ENCODE results near the gene CDK11B.
"Not testable (repeated sequence)": the region's sequence is repeated elsewhere in the genome, so short reads cannot be mapped to it uniquely, and the experiment has no call there.

The CDK11B gene

DNA sequence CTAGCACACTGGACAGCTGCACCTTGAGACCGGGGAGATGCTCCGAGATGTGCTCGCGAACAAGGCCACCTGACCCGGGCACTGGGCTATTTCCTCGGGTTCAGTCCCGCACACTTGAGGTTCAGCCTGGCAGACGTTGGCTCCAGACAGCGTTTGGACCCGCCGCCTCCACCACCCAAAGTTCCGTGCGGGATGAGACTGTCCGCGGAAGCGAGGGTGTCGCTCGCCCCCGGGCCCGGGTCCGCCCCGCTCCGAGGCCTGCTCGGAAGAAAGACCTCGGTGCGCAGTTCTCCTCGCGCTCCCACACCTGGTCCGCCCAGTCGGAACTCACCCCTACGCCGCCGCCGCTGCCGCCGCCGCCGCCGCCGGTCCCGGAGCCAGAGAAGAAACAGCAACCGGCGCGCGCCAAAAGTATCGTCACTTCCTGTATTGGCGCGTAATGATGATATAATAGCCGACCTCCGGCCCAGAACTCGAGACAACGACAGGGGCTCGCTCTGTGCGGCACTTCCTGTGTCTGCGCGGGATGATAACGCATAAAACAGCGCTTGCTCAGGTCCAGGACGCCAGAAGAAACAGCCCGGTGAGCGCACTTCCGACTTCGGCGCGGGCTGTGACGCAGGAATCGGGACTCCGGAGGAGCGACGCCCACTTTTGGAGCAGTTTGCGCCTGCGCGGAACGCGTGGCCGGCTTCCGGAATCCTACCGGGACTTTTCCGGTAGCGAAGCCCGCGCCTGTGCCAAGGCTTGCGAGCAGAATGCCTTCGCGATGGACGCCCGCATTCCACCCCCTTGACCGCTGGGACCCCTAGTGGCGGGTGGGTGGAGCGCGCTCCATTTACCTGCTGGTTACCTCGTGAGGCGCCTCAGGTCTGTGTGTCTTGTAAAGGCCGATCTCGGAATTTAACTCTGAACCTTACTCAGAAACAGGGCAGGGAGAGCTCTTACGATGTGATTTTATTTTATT is at the start of gene CDK11B:
TSS of gene CDK11B (minus strand) at position 422 of the 967 bp plus-strand sequence. CDS start 1,519 bp downstream, outside the sequence.
- peak; percentile 97 for DNase-seq

DNA sequence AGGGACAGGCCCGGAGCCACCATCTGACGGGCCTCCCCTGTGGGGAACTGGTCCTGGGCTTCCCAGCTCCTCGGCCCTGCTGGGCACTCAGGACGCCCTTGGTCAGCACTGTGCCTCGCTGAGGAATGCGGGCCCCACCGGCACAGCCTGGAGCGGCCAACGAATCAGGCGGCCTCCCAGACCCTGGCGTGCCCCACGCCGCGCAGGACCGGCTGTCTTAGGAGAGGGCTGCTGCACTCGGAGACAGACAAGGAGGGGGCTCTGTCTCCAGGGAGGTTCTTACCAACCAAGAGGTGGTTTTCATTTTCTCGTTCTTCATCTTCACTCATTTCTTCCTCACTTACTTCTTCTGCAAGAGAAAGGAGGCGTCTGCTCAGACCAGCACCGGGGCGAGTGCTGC is 49.1 kb upstream of the CDK11B start:
- not testable (repeated sequence) for DNase-seq

DNA sequence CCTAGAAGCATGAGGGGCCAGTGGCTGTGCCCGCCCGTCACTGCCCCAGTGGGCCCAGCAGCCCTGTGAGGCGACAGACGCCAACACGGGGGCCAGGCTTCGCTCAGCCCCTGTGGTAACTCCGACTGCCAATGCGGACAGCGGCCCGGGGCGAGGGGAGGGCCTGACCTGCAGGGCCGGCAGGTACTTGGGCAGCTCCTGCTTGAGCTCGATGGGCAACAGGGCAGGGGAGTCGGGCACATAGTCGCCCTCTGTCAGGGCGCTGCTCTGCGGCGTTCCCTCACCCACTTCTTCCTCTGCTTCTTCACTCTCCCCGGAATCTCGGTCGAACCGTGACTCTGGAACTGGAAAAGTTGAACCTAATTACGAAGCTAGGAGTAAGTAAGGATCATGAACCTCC is 48.4 kb upstream of the CDK11B start:
- DNase-seq: not testable (repeated sequence)

DNA sequence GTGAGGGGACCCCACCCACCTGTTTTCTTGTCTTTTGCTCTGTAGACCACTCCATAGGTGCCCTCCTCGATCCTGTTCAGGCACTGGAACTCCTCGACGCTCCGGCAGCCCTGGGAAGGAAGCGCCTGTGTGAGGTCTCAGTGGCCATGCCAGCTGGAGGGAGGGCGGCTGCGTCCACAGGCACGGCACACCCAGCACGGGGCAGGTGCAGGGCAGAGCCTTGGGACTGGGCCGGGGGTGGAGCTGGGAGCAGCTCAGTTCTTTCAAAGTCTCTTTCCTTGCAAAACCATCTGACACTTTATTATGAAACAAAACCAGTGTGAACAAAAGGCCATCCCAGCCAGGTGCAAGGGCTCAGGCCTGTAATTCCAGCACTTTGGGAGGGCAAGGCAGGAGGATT is 46.8 kb upstream of the CDK11B start:
- not testable (repeated sequence) for DNase-seq

DNA sequence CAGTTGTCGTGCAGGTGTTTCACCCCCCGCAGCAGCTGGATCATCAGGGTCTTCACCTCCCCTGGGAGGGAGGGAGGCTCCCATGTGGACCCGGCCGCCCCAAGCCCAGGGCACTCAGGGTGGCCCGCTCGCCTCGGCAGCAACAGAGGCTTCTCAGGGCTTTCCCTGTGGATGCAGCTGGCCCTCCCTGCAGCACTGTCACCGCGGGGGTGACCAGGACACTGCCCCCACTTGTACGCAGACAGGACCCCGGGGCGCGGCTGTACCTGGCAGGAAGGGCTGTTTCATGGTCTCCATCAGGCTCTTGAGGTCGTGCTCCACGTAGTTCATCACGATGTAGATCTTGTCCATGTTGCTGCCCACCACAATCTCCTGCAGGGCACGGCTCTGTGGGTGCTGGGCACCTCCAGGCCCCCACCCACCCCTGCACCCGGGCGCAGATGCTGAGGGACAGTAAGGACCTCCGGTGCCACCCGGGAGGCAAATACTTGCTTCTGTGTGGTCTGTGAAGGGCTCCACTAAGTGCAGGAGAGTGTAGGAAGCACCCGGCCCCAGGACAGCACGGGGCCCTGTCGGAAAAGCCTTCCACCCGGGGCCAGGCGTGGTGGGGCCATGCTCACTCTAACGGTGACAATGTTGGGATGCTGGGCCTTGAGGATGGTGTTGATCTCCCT is 45.6 kb upstream of the CDK11B start:
- DNase-seq: not testable (repeated sequence)

DNA sequence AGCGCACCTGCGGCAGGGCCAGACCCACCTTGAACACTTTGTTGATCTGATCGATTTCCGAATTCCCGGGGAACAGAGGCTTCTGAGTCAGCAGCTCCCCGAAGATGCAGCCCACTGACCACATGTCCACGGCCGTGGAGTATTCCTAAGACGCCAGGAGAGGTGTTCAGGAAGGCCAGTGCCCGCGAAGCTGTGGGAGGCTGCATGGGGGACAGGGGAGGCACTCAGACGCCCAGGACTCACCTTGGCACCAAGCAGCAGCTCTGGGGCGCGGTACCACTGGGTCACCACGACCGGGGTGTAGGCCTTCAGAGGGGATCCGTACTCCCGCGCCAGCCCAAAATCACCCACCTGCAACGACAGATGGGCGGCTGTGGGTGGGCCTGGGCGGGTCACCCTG is 45.0 kb upstream of the CDK11B start:
- no peak for DNase-seq

DNA sequence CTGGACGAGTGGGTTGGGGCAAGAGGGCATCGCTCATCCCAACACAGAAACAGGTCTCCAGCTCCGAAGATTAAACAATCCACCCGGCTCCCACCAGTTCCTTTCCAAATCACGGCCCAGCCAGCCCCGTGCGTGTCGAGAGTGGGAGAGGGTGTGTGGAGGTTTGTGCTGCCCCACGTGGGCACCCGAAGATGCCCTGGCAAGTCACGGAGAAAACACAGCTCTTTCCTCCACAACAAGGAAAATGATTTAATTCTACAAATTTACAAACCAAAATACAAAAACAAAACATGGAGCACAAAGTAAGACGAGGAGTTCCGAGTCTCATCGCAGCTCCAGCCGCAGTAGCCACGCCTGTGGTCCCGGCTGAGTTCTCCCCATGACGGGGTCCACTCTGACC is 43.7 kb upstream of the CDK11B start:
- DNase-seq: not testable (repeated sequence)

DNA sequence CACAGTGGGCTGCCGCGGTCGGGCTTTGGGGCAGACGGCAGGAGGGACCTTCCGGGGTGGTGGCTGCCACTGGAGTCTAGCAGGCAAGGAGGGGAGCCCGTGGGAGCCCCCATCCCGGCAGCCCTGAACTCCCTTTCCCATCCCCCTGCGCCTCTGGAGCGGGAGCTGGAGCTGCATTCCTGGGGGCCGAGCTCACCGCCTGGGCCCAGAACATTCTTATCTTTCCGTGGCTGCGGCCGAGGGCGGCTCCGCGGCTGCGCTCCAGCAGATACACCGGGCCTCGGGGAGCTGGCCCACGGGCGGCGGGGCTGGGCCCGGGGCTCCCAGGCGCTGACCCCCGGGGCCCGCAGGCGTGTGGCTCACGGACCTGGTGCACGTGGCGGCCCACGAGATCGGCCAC is 41.8 kb upstream of the CDK11B start:
- not testable (repeated sequence) for DNase-seq

DNA sequence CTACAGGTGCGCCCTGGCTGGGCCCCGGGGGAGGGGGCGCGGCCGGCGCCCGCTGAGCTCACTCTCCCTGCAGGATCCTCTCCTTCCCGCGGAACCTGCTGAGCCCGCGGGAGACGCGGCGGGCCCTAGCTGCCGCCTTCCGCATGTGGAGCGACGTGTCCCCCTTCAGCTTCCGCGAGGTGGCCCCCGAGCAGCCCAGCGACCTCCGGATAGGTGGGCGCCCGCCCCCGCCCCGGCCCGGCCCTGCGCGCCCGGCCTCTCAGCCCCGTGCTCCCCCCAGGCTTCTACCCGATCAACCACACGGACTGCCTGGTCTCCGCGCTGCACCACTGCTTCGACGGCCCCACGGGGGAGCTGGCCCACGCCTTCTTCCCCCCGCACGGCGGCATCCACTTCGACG is 41.3 kb upstream of the CDK11B start:
- DNase-seq: not testable (repeated sequence)

DNA sequence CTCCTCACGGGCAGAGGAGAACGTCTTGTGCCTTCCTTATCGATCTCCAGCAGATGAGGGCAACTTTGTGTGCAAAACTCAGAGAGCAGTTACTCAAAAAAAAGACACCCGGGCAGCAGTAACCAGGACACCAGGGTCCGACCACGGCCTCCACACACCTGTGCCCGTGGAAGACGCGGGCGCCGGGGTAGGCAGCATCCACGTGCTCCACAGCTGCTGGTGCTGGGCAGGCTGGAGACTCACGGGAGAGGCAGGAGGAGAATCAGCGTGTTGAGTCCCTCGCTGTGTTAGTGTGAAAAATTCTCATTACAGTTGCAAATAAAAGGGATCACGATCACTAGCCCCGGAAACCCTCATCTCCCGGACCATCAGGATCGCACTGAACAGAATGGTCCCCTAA is 40.3 kb upstream of the CDK11B start:
- DNase-seq: not testable (repeated sequence)

DNA sequence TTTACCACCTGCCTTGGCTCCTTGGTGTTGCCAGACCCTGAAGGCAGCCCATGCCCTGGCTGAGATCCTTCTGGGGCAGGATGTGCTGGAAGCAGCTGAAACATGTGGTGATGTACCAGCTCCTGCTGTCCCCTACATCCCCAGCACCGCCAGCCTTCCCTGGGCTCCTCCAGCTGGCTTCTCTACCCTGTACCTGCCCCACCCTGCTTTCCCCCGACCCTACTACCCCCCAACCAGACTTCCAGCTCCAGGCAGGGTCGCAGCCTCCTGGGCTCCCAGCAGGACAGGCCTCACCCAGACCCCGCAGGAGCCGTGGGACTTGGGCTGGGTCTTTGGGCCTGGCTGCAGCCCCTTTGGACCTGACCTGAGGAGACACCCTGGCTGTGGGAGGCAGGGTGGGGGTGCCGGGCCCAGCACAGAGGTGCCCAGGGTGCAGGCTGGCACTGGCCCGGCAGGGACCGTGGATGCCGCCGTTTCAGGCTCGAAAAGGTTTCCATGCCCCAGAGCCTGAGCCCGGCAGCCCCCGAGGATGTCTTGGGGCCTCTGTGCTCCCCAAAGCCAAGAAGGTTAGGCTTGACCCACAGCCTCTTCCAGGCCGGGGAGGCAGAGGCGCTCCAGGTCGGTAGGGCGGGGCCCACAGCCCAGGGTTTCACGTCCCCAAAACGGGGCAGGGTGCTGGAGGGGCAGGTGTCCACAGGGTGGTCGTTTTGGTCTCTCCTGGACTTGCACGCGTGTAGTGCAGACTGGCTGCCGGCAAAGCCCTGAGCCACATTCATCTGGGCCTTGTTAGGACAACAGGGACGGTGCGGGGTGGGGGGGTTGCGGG is 38.8 kb upstream of the CDK11B start:
- DNase-seq: not testable (repeated sequence)

DNA sequence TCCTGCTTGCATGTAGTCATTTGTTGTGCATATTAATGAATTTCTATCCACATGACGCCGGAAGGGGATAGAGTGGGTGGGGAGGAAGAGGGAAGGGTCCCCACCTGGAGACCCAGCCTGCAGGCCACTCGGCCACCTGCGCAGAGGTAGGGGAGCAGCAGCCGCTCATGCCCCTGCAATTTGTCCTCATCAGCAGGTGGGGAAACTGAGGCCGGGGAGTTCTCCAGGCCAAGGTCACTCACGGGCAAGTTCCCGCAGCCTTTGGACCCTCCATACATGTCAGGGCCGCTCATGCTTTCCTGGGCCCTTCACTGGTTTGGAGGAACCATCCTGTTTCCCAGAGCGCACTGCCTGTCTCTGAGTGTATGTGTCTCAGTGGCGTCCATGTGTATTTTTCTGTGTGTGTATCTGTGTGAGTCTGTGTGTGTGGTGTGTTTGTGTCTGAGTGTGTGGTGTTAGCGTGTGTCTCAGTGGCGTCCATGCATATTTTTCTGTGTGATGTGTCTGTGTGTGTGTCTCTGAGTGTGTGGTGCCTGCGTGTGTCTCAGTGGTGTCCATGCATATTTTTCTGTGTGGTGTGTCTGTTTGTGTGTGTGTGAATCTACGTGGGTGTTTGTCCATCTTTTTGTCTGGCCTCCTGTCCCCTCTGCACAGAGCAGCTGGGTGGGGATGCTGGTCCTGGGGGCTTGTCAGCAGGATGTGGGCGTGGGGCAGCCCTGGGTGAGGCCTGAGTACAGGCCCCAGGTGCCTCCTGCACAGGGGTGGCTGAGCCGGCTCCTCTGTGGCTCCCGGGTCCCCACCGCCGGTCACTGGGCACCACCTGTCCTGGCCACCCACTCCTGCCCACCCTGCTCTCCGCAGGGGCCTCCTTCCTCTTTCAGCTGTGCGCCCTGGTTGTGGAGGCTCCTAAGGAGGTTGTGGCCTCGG is 37.9 kb upstream of the CDK11B start:
- DNase-seq: not testable (repeated sequence)

DNA sequence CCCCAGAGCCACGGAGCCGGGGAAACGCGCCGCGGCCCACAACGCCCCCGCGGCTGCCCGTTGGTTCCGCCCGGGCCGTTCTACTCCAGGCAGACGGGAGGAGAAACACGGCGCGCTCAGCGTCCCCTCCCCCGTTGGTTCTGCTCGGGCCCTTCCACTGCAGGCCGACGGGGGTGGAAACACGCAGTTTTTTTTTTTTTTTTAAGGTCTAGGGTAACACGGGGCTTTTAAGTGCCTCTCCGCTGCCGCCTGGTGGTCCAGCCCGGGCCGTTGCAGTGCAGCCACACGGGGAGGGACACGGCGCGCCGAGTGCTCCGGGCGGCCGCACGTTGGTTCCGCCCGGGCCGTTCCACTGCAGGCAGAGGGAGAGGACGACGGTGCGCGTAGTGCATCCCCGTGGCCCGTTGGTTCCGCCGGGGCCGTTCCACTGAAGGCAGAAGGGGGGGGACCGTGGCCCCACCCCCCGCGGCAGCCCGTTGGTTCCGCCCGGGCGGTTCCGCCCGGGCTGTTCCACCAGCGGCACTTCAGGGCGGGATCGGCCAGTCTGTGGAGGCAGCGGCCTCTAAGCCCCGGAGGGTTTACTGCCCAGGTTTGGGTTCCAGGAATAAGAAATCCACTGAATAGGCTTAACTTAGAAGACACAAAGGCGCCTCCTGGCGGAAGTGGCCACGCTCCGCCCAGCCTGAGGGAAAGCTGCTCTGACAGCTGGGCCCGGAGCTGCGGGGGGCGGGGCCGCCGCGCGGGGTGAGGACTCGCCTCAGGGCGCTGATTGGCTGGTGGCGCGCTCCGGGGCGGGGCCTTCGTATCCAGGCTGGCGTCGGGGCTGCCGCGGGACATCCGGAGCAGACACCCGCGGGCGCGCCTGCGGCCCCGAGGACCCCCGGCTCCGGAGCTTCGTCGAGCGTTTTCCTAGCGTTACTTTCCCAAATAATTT is 34.2 kb upstream of the CDK11B start, which contains the start of gene SLC35E2B:
TSS of gene SLC35E2B (minus strand) at position 82 of the 934 bp plus-strand sequence. CDS start 16,096 bp downstream, outside the sequence.
- DNase-seq: peak; percentile 92

DNA sequence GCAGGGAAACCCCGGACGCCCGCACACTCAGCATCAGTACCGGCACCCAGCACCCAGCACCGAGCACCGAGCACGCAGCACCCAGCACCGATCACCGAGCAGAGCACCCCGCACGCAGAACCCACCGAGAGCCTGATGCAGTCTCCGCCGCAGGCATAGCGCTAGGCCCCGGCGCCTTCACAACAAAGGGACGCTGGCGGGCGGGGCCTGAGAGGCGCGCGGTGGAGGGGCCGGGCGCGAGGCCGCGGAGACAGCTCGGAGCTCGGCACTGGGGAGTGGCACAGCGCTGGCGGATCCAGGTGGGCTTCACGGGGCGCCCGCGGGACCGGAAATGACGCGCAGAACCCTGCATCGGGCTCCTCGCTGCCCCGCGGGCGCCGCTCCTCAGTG is 33.5 kb upstream of the CDK11B start:
- DNase-seq: peak; percentile 83

DNA sequence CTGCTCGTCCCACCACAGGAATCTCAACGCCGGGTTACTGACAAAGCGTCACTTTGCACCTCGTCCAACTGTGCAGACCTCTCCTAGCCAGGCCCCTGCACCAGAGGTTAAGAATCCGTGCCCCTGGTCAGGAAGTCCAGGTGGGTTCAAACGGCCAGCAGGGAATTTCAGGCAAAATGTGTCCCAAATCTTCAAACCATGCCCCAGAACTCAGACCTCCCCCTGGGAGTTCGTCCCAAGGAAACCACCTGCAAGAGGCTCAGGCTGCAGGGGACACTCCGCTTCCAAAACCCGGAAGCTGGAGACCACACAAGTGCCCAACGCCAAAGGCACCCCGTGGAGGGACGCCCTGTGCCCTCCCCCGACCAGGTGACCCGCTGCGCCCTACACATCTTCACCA is 32.6 kb upstream of the CDK11B start:
- not testable (repeated sequence) for DNase-seq

DNA sequence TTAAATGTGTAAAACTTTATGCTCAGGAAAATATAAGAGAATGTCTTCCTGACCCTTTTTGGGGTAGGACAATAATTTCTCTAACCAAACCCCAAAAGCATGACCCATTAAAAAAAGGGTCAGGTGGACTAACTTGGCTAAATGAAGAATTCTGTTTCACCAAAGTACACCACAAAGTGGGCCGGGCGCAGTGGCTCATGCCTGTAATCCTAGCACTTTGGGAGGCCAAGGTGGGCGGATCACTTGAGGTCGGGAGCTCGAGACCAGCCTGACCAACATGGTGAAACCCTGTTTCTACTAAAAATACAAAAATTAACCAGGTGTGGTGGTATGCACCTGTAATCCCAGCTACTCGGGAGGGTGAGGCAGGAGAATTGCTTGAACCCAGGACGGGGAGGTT is 30.7 kb upstream of the CDK11B start:
- DNase-seq: not testable (repeated sequence)

DNA sequence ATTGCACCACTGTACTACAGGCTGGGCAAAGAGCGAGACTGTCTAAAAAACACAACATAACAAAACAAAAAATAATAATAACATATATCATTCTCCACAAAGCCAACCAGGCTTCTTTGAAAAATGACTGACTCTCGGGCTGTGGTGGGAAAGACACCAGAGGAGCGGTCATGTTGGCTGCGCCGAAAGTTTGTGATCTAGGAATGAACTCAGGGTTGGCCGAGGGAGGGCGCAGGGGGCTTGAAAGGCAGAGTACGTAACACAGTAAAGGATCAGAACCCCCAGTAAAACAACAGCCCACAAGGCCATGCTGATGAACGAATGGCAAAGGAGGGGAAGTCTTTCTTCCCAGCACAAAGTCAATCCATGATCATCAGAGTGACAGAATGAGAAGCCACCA is 29.0 kb upstream of the CDK11B start:
- DNase-seq: no peak

DNA sequence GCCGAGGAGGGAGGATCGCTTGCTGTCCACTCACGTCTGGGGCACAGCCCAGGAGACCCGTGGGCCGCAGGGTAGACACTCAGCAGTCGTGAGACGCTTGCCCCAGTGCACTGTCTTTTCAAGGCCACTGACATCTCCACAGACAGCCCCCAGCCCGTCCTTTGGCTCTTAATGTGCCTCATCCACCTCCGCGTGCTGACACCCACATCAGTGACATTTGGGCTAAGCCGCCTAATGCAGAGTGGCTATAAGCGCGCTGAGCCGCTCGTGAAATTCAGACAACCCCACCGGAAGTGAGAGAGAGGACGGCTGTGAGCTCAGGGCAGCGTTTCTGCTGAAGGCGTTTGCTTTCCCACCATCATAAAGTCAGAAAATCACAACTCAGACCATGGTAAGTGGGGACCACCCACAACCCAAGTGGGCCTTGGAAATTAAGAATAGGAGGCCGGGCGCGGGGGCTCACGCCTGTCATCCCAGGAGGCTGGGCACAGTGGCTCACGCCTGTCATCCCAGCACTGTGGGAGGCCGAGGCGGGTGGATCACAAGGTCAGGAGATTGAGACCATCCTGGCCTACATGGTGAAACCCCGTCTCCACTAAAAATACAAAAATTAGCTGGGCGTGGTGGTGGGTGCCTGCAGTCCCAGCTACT is 25.4 kb upstream of the CDK11B start:
- no peak for DNase-seq

DNA sequence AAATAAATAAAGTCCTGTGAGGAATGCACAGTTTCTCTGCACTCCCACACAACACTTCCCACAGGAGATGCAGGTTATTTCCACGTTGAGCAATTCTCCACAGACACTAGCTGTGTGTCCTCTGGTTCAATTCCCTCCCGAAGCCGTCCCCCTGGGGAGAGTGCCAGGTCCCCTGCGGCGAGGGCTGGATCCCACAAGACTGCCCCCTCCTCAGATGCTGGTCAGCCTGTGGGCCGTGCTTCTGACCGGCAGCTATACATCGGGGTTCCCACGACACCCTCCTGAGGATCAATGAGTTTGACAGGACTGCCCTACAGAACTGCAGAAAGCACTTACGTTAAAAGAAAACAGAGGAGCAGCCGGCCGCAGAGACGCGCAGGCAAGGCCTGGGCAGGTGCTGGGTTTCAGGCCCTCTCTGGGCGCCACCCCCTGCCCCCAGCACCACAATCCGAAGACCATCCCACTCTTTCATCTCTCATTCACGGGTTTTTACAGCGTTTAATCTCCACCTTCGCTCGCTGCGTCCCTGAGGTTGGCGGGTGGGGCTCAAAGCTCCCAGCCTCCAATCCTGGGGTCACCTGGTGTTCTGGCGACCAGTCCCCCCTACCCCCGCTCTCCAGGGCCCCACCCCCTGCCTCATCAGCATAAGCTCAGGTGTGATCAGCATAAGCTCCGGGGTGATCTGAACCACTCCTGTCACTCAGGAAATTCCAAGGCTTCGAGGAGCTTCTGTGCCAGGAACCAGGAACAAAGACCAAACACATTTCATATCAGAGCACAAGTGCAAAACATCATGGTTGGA is 24.5 kb upstream of the CDK11B start:
- DNase-seq: no peak
